CD4-positive, alpha-beta memory T cell (primary cell): ENCODE data around the gene SMC4. TPM values are rescaled to one million over a fixed set of nuclear protein-coding genes. Genes with fewer than 3 reads are reported as not detected.

Source experiments
- CTCF ChIA-PET: fragments of 350-600 bp; sonication (Branson Sonifier 250); formaldehyde crosslinking; loops from one replicate; lab custom pipeline; 2021; ENCODE audit warnings: inconsistent platforms; ENCODE audit not compliant: partially characterized antibody; lab: Charles Lee
- POLR2A ChIA-PET: fragments of 350-600 bp; sonication (Branson Sonifier 250); formaldehyde crosslinking; loops from one replicate; lab custom pipeline; 2021; ENCODE audit not compliant: partially characterized antibody; lab: Charles Lee
- DNase-seq, 5 donors: peaks; one replicate each; pipeline versions ENCODE4 v3.0.0 to v3.0.0-alpha.2; 2020 to 2022; ENCODE audit warnings: mixed read lengths in 1 of 5
- H3K27ac ChIP-seq: one replicate; pipeline ENCODE4 v1.7.0; 2013; ENCODE audit warnings: low read depth, low read length
- H3K27me3 ChIP-seq: 2 replicates; pipeline ENCODE4 v1.7.0; 2013; ENCODE audit warnings: mild to moderate bottlenecking, low read length, moderate library complexity; ENCODE audit not compliant: insufficient read depth
- H3K36me3 ChIP-seq: 2 replicates; pipeline ENCODE4 v1.7.0; 2013; ENCODE audit warnings: mild to moderate bottlenecking, low read length, moderate library complexity; ENCODE audit not compliant: insufficient read depth
- H3K4me1 ChIP-seq: 2 replicates; pipeline ENCODE4 v1.7.0; 2013; ENCODE audit warnings: mild to moderate bottlenecking, low read length, moderate library complexity; ENCODE audit not compliant: insufficient read depth
- H3K4me3 ChIP-seq, 2 donors: one replicate each; pipeline ENCODE4 v1.7.0; 2013; ENCODE audit warnings: low read length in 2 of 2, mild to moderate bottlenecking in 1 of 2
- H3K9me3 ChIP-seq, 2 donors: one replicate each; pipeline ENCODE4 v1.7.0; 2013; ENCODE audit warnings: low read length in 2 of 2, control low read depth in 1 of 2; ENCODE audit not compliant: control insufficient read depth in 1 of 2
- H3K27ac Mint-ChIP-seq, 7 donors: one replicate each; pipeline ENCODE4 v1.8.0; 2020 to 2021; ENCODE audit warnings: mixed read lengths in 7 of 7, mild to moderate bottlenecking in 6 of 7, inconsistent platforms in 3 of 7, moderate library complexity in 3 of 7
- H3K27me3 Mint-ChIP-seq, 2 donors: one replicate each; pipeline ENCODE4 v1.8.0; 2020 to 2021; ENCODE audit warnings: mixed read lengths in 2 of 2
- H3K36me3 Mint-ChIP-seq, 2 donors: one replicate each; pipeline ENCODE4 v1.8.0; 2020 to 2021; ENCODE audit warnings: mixed read lengths in 2 of 2, inconsistent platforms in 1 of 2, mild to moderate bottlenecking in 1 of 2
- H3K4me1 Mint-ChIP-seq, 4 donors: one replicate each; pipeline ENCODE4 v1.8.0; 2020 to 2021; ENCODE audit warnings: mixed read lengths in 4 of 4, mild to moderate bottlenecking in 1 of 4
- H3K4me3 Mint-ChIP-seq, 8 donors: one replicate each; pipeline ENCODE4 v1.8.0; 2020 to 2021; ENCODE audit warnings: mixed read lengths in 8 of 8, mild to moderate bottlenecking in 7 of 8, moderate library complexity in 6 of 8, inconsistent platforms in 3 of 8
- H3K9me3 Mint-ChIP-seq, 8 donors: one replicate each; pipeline ENCODE4 v1.8.0; 2020 to 2021; ENCODE audit warnings: mixed read lengths in 8 of 8, mild to moderate bottlenecking in 5 of 8, inconsistent platforms in 3 of 8, moderate library complexity in 1 of 8
- intact Hi-C: fragments of 100-400 bp; cut with micrococcal nuclease; formaldehyde crosslinking; loops from one replicate; pipeline ENCODE4 v1.15.1; 2023
- polyA plus RNA-seq, 2 donors: library from polyadenylated mRNA; unstranded; fragments of 300-500 nt; fragmentation: Illumina TruSeq; gene quantifications; one replicate each; pipeline ENCODE4 v1.2.3, GENCODE V29; 2021
- total RNA-seq, 2 experiments: library from RNA; stranded (reverse); gene quantifications; one replicate each; pipeline ENCODE4 v1.2.3, GENCODE V29; 2021

SMC4 gene
- total and polyA plus RNA-seq, 4 experiments from 2014 or later = 33.2 to 74.3 (median 66.7) TPM

DNA sequence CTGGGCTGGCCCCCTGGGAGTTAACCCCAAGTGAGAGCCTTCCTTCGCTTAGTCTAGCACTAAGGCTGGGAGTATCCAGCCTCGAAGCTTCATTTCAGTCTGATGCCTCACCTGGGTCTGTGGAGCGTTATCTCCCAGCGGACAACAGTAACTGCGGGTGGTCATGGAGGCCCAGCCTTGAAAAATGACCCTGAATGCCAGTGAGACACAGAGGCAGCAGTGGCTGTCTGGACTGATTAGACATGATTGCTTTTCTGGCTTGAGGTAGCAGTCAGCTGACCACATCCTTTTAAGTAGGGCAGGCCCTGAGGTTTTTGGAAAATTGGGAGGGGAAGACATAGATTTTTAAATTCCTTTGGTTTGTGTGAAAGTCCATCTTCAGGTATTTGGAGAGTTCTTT is 78.3 kb downstream of the SMC4 start:
- intact Hi-C loops = no loop called here
- ChIA-PET POLR2A (no interaction called here), CTCF (interaction anchor here (1.5 kb wide), 1 partner anchor 8 kb away, joined by 3 read pairs; no protein-coding TSS in a partner anchor)
- no peak overlapping the region for H3K4me3 ChIP-seq
- no peaks in the 10 kb centered on the region for H3K9me3 ChIP-seq
- Mint-ChIP-seq H3K4me3 (no peak overlapping the region), H3K4me1 (no peaks in the 10 kb centered on the region), H3K27me3 (peaks cover 6 to 16% of the 10 kb centered on the region in 2 donors), H3K27ac (no peak overlapping the region), H3K9me3 (no peaks in the 10 kb centered on the region), H3K36me3 (peaks cover 0 to 1% of the 10 kb centered on the region in 2 donors)
- no peak for DNase-seq
- no peak overlapping the region for H3K27ac ChIP-seq
- H3K4me1 ChIP-seq = no peaks in the 10 kb centered on the region
- H3K36me3 ChIP-seq = no peaks in the 10 kb centered on the region
- no peaks in the 10 kb centered on the region for H3K27me3 ChIP-seq

DNA sequence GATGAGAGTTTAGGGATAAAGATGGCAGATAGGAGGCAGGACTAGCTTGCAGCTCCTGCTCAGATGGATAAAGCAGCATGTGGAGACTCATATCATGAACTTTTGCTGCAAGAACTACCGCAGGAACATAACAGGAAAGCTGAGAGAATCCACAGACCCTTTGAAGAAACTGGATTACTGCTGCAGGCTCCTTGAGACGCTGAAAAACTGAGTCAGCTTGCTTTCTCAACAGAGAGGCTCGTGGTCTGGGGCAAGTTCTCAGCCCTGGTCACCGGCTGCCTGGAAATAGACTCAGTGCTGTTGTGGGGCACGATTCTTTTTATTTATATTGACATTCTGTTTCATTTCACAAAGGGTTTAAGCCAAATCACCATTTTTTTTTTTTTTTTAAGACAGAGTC is 78.9 kb downstream of the SMC4 start:
- intact Hi-C loops = no loop called here
- Mint-ChIP-seq H3K4me3 (no peak overlapping the region), H3K36me3 (peaks cover 0 to 1% of the 10 kb centered on the region in 2 donors), H3K4me1 (no peaks in the 10 kb centered on the region), H3K27ac (peak overlapping the region in 1 of 7 donors; percentile 44), H3K9me3 (no peaks in the 10 kb centered on the region), H3K27me3 (peaks cover 7 to 16% of the 10 kb centered on the region in 2 donors)
- POLR2A ChIA-PET = no interaction called here
- CTCF ChIA-PET = no interaction called here
- Histone ChIP-seq H3K36me3 (no peaks in the 10 kb centered on the region), H3K4me1 (no peaks in the 10 kb centered on the region), H3K4me3 (no peak overlapping the region), H3K27me3 (no peaks in the 10 kb centered on the region), H3K27ac (no peak overlapping the region), H3K9me3 (no peaks in the 10 kb centered on the region)
- DNase-seq = no peak

- H3K4me3 Mint-ChIP-seq = no peak overlapping the region
- H3K27ac Mint-ChIP-seq = no peak overlapping the region
- Histone ChIP-seq H3K9me3 (no peaks in the 10 kb centered on the region), H3K27me3 (no peaks in the 10 kb centered on the region), H3K36me3 (no peaks in the 10 kb centered on the region), H3K4me1 (no peaks in the 10 kb centered on the region), H3K27ac (no peak overlapping the region), H3K4me3 (no peak overlapping the region)
- intact Hi-C loops = no loop called here
- ChIA-PET POLR2A (no interaction called here), CTCF (no interaction called here)
- peaks cover 0 to 1% of the 10 kb centered on the region in 2 donors for H3K36me3 Mint-ChIP-seq
- H3K27me3 Mint-ChIP-seq = peaks cover 8 to 18% of the 10 kb centered on the region in 2 donors
- H3K9me3 Mint-ChIP-seq = peaks cover 0 to 1% (median 0%) of the 10 kb centered on the region in 8 donors
- no peak for DNase-seq
- no peaks in the 10 kb centered on the region for H3K4me1 Mint-ChIP-seq
These were observed 79.9 kb downstream of the SMC4 start for GRCh38 chr3:160479376-160479775.

- intact Hi-C loops = no loop called here
- ChIA-PET CTCF (no interaction called here), POLR2A (no interaction called here)
- Histone ChIP-seq H3K4me1 (no peaks in the 10 kb centered on the region), H3K36me3 (no peaks in the 10 kb centered on the region), H3K27ac (no peak overlapping the region), H3K4me3 (no peak overlapping the region), H3K27me3 (no peaks in the 10 kb centered on the region), H3K9me3 (no peaks in the 10 kb centered on the region)
- no peak overlapping the region for H3K4me3 Mint-ChIP-seq
- H3K27me3 Mint-ChIP-seq = peaks cover 8 to 14% of the 10 kb centered on the region in 2 donors
- H3K27ac Mint-ChIP-seq = no peak overlapping the region
- DNase-seq = no peak
- H3K9me3 Mint-ChIP-seq = peaks cover 0 to 1% (median 0%) of the 10 kb centered on the region in 8 donors
- peaks cover 0 to 7% (median 5%) of the 10 kb centered on the region in 4 donors for H3K4me1 Mint-ChIP-seq
- peaks cover 0 to 1% of the 10 kb centered on the region in 2 donors for H3K36me3 Mint-ChIP-seq
These were observed 81.5 kb downstream of the SMC4 start for GRCh38 chr3:160480931-160481330.

GRCh38 chr3:160481856-160482255 is 82.4 kb downstream of the SMC4 start:
- peaks cover 8 to 14% of the 10 kb centered on the region in 2 donors for H3K27me3 Mint-ChIP-seq
- Histone ChIP-seq H3K36me3 (no peaks in the 10 kb centered on the region), H3K4me3 (no peak overlapping the region), H3K27me3 (no peaks in the 10 kb centered on the region), H3K4me1 (no peaks in the 10 kb centered on the region), H3K27ac (no peak overlapping the region), H3K9me3 (no peaks in the 10 kb centered on the region)
- intact Hi-C loops = no loop called here
- peaks cover 0 to 7% (median 5%) of the 10 kb centered on the region in 4 donors for H3K4me1 Mint-ChIP-seq
- no peak for DNase-seq
- POLR2A ChIA-PET = no interaction called here
- no peak overlapping the region for H3K4me3 Mint-ChIP-seq
- peaks cover 0 to 1% (median 0%) of the 10 kb centered on the region in 8 donors for H3K9me3 Mint-ChIP-seq
- H3K27ac Mint-ChIP-seq = no peak overlapping the region
- H3K36me3 Mint-ChIP-seq = peaks cover 0 to 1% of the 10 kb centered on the region in 2 donors
- CTCF ChIA-PET = interaction anchor here (1.5 kb wide), 1 partner anchor 11 kb away, joined by 3 read pairs; no protein-coding TSS in a partner anchor

GRCh38 chr3:160482796-160483195 is 83.3 kb downstream of the SMC4 start:
- H3K4me3 Mint-ChIP-seq = no peak overlapping the region
- POLR2A ChIA-PET = no interaction called here
- H3K27ac ChIP-seq = no peak overlapping the region
- no peak for DNase-seq
- no peaks in the 10 kb centered on the region for H3K4me1 ChIP-seq
- H3K9me3 Mint-ChIP-seq = peaks cover 0 to 1% (median 0%) of the 10 kb centered on the region in 8 donors
- H3K4me1 Mint-ChIP-seq = peaks cover 0 to 7% (median 5%) of the 10 kb centered on the region in 4 donors
- no peaks in the 10 kb centered on the region for H3K9me3 ChIP-seq
- no peaks in the 10 kb centered on the region for H3K27me3 ChIP-seq
- CTCF ChIA-PET = interaction anchor here (1.5 kb wide), 1 partner anchor 10 kb away, joined by 3 read pairs; no protein-coding TSS in a partner anchor
- no peaks in the 10 kb centered on the region for H3K36me3 ChIP-seq
- peaks cover 6 to 14% of the 10 kb centered on the region in 2 donors for H3K27me3 Mint-ChIP-seq
- no peak overlapping the region for H3K4me3 ChIP-seq
- intact Hi-C loops = no loop called here
- H3K36me3 Mint-ChIP-seq = peaks cover 0 to 1% of the 10 kb centered on the region in 2 donors
- no peak overlapping the region for H3K27ac Mint-ChIP-seq
